Keratinocyte (primary cell): ENCODE data around the gene ATXN10.

Source experiments
- EZH2 ChIP-seq: IDR thresholded peaks from one replicate; pipeline ENCODE4 v1.6.1; 2012; ENCODE audit warnings: inconsistent platforms, mild to moderate bottlenecking, low read length, moderate library complexity
- TF ChIP-seq, protein P1 (sequence below), 3 experiments: IDR thresholded peaks in 1 of 3; conservative IDR thresholded peaks in 1 of 3; optimal IDR thresholded peaks in 1 of 3; 2 replicates in 2 of 3; 3 replicates in 1 of 3; pipeline versions ENCODE3 to v1.5.1; 2011; ENCODE audit warnings: low read length in 3 of 3, mild to moderate bottlenecking in 3 of 3, moderate library complexity in 2 of 3, control low read depth in 1 of 3, inconsistent platforms in 1 of 3; ENCODE audit not compliant: insufficient read depth in 2 of 3; ENCODE audit errors: extremely low read depth in 1 of 3

- TF ChIP-seq, protein P1, sequence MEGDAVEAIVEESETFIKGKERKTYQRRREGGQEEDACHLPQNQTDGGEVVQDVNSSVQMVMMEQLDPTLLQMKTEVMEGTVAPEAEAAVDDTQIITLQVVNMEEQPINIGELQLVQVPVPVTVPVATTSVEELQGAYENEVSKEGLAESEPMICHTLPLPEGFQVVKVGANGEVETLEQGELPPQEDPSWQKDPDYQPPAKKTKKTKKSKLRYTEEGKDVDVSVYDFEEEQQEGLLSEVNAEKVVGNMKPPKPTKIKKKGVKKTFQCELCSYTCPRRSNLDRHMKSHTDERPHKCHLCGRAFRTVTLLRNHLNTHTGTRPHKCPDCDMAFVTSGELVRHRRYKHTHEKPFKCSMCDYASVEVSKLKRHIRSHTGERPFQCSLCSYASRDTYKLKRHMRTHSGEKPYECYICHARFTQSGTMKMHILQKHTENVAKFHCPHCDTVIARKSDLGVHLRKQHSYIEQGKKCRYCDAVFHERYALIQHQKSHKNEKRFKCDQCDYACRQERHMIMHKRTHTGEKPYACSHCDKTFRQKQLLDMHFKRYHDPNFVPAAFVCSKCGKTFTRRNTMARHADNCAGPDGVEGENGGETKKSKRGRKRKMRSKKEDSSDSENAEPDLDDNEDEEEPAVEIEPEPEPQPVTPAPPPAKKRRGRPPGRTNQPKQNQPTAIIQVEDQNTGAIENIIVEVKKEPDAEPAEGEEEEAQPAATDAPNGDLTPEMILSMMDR (optimal IDR thresholded peaks at IDR 0.05 in 1 of 3, IDR thresholded peaks at IDR 0.05 in 1 of 3, conservative IDR thresholded peaks at IDR 0.05 in 1 of 3; ENCODE audit: extremely low read depth in 1 of 3, insufficient read depth in 2 of 3, low read length in 3 of 3): no peak
- TF ChIP-seq EZH2: no peak
Observed at GRCh38 chr22:45680932-45681700, 9.5 kb downstream of the ATXN10 start.
